ENCODE data around the gene SLC12A7.

Gene SLC12A7

GRCh38 chr5:1081519-1081918, 30.3 kb downstream of the SLC12A7 start:
- no peak for TF ChIP-seq CTCF (conservative IDR thresholded peaks at IDR 0.05; ENCODE audit: low read depth, low read length)

GRCh38 chr5:1080432-1080831, 31.4 kb downstream of the SLC12A7 start:
- TF ChIP-seq CTCF (conservative IDR thresholded peaks at IDR 0.05; ENCODE audit: low read depth, low read length) = no peak
- H3K4me3 ChIP-seq (ENCODE audit: low read depth, low read length) = no peak overlapping the region
- DNase-seq (ENCODE audit: low read depth) = no peak

More at GRCh38 chr5:1081519-1081918, 30.3 kb downstream of the SLC12A7 start:
- no peak for DNase-seq (ENCODE audit: low read depth)
- H3K4me3 ChIP-seq (ENCODE audit: low read depth, low read length) = no peak overlapping the region

DNA sequence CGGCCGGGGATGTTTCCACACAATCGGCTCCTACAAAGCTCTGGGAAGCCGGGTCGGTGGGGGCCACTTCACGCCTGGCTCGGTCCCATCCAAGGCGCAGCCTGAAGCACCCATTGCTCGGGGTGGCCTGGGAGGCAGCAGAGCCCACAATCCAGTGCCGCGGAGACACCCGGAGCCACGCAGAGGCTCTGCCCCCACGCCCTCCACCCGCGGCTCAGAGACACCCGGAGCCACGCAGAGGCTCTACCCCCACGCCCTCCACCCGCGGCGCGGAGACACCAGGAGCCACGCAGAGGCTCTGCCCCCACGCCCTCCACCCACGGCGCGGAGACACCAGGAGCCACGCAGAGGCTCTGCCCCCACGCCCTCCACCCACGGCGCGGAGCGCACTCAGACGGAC, 31.9 kb downstream of the SLC12A7 start:
- no peak for DNase-seq (ENCODE audit: low read depth)
- no peak for TF ChIP-seq CTCF (conservative IDR thresholded peaks at IDR 0.05; ENCODE audit: low read depth, low read length)
- H3K4me3 ChIP-seq (ENCODE audit: low read depth, low read length) = no peak overlapping the region

DNA sequence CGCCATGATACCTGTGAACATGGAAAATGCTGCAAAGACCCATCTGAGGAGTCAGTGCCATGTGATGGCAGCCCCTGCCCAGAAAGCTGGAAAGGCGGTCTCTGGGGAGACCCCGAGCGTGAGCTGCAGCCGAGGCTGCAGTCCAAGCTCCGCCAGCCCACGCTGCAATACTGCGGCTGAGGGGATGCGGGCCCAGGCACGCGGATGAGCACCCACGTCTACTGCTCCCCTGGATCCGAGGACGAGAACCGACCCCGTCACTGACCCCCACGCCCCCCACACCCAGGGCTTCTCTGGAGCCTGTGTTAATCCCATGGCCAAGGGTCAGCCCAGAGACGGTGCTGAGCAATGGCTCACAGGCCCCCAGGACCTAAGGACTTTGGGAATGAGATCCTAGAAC, 32.4 kb downstream of the SLC12A7 start:
- DNase-seq (ENCODE audit: low read depth) = no peak
- no peak overlapping the region for H3K4me3 ChIP-seq (ENCODE audit: low read depth, low read length)
- TF ChIP-seq CTCF (conservative IDR thresholded peaks at IDR 0.05; ENCODE audit: low read depth, low read length) = no peak

DNA sequence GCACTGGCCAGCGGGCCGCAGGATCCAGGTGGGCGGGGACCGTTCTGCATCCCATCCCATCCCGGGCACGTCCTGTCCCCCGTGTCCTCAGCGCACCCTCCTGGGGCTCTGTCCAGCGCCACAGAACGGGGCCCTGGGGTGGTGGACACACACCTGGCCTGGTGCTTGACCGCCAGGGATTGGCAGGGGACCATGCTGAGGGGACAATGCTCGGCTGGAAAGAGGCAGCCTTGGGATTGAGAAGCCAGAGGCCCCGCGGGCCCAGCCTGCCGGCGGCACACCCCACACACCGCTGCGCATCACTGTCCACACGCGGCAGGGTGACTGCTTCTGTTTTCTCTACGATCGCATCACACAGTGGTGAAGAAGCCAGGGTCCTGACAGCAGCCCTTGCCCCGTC, 33.0 kb downstream of the SLC12A7 start:
- no peak for DNase-seq (ENCODE audit: low read depth)
- TF ChIP-seq CTCF (conservative IDR thresholded peaks at IDR 0.05; ENCODE audit: low read depth, low read length) = no peak
- H3K4me3 ChIP-seq (ENCODE audit: low read depth, low read length) = no peak overlapping the region

GRCh38 chr5:1078206-1078605, 33.7 kb downstream of the SLC12A7 start:
- no peak overlapping the region for H3K4me3 ChIP-seq (ENCODE audit: low read depth, low read length)
- TF ChIP-seq CTCF (conservative IDR thresholded peaks at IDR 0.05; ENCODE audit: low read depth, low read length) = no peak
- no peak for DNase-seq (ENCODE audit: low read depth)

DNA sequence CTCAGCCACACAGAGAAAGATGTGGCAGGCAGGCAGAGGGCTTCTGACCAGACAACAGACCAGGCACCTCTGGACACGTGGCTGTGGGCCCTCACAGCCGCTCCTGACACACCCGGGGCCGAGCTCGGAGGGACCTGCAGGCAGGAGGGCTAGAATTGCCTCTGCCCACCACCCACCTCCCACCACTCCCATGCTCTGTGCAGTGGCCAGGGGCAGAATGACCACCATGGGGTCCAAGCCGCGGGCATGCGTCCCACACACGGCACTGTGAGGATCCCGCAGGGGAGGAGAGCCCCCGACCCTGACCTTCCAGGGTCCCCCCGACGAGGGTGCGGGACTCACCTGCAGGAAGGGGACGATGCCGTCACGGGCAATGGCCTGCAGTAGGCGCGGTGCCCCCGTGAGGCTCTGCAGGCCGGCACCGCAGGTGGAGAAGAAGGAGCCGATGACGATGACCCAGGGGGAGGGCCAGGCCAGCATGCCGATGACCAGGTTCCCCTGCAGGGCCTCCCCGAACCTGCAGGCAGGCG, 34.3 kb downstream of the SLC12A7 start:
- no peak for DNase-seq (ENCODE audit: low read depth)
- no peak overlapping the region for H3K4me3 ChIP-seq (ENCODE audit: low read depth, low read length)
- no peak for TF ChIP-seq CTCF (conservative IDR thresholded peaks at IDR 0.05; ENCODE audit: low read depth, low read length)
